ENCODE data around the gene RGS14.
"Not testable (repeated sequence)": the region's sequence is repeated elsewhere in the genome, so short reads cannot be mapped to it uniquely, and the experiment has no call there.

RGS14 gene

GRCh38 chr5:177403792-177404640 lies 46.3 kb downstream of the RGS14 start:
- peak; percentile 75 to 86 (median 80) for DNase-seq

DNA sequence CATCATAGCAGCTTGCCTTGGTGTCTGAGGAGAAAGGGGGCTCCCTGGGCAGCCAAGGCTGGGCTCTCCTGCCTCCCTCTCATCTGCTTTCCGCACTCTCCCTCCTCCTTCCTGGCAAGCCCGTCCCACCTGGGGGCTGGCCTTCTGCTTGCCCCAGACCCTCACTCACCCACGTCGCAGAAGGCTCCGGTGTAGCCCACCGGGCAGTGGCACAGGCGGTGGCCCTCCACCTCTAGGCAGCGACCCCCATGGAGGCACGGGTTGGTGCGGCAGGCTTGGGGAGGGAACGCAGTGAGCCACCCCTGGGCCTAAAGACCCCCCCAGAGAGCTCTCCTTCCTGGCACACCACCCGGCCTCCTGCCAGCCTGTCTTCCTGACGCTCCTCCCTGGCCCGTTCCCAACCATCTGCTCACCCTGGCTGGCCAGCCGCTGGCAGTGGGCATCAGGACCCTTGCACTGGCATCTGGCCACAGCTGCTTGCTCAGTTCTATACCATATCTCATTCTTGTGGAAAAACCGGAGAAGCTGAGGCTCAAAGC lies 47.0 kb downstream of the RGS14 start:
- DNase-seq = no peak

DNA sequence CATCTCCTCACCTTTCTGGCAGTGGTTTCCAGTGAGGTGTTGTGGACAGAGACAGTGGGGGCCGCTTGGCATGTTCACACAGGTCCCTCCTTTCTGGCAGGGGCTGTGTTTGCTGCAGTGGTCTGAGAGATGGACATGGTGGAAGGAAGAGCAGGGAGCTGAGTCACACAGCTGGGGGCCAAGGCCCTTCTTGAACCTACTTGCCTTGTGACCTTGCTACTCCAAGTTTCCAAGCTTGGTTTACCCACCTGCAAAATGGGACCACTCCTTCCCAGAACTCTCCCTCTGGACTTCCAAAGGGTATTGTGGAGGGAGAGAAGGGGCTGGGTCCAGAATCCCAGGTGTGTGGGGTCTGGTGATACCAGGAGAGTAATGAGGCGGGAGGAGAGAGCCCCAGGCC lies 47.6 kb downstream of the RGS14 start:
- DNase-seq = no peak

GRCh38 chr5:177405805-177406204 lies 48.1 kb downstream of the RGS14 start:
- DNase-seq = no peak

DNA sequence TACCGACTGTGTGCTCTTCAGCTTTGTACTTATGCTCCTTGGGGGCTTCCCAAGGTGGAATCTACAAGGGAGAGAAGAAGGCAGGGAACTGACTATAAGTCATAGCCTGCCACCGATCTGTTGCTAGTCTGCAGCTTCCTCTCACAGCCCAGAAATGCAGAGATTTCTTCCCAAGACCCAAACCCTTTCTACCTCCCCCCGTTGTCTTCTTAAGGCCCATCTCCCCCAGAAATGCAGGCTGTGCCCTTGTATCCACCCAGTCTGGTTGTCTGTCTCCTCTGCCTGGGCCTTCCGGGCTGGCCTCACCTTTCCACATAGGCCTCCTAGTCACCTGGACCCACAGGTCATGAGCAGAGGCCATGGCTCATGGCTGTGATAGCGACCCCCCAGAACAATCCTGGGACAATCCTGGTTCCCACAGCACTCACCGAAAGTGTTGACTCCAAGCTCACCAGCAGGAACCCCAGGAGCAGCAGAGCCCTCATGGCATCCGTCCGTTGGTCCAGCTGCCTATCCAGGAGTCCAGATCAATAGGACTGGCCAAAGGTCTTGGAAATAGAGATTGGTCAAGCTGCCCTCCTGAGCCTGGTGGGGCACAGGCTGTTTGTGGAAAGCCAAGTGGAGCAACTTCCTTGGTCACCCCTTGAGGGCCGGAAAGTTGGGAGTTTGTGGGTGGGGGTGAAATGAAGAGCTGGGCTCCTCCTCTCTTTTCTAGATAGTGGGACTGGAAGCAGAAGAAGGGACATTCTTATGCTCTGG lies 51.5 kb downstream of the RGS14 start, which contains the start of gene F12:
Gene F12 (minus strand): TSS at position 522 of the 759 bp plus-strand sequence. CDS start 37 bp downstream, at position 485.
- no peak for DNase-seq

DNA sequence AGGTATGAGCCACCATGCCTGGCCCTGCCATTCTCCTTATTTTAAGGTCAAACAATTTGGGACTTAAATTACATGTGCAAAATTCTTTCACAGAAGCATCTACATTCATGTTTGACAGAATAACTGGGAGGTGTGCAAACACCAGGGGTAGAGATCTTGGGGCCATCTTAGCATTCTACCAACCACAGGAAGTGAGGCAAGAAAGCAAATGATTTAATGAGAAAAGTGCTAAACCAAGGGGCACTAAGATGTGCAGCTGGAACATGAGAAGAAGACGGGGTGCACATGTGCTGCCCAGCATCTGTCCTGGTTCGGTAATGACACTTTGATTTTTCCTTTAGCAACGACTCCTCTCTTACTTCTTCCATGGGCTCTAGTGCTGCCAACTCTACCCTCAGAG lies 52.9 kb downstream of the RGS14 start:
- DNase-seq = peak in 1 of 5 donors; percentile 35

GRCh38 chr5:177412603-177413233 lies 55.0 kb downstream of the RGS14 start:
- peak in 1 of 5 donors; percentile 50 for DNase-seq

- DNase-seq = no peak
These were observed 56.8 kb downstream of the RGS14 start for GRCh38 chr5:177414481-177414880.

- not testable (repeated sequence) for DNase-seq
These were observed 59.4 kb downstream of the RGS14 start for GRCh38 chr5:177417081-177417480.

DNA sequence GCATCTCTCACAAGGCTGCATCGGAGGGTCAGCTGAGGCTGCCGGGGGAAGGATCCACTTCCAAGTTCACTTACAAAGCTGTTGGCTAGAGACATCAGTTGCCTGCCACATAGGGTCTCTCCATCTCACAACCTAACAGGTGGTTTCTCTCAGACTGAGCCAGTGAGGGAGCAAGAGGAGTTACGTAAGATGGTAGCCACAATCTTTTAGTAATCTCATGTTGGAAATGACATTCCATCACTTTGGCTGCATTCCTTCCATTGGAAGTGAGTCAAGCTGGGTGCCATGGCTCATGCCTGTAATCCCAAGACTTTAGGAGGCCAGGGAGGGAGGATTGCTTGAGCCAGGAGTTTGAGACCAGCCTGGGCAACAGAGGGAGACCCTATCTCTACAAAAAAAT lies 61.3 kb downstream of the RGS14 start:
- DNase-seq = no peak

- DNase-seq = not testable (repeated sequence)
These were observed 62.7 kb downstream of the RGS14 start for GRCh38 chr5:177420472-177420871.

- DNase-seq = no peak
These were observed 63.5 kb downstream of the RGS14 start for GRCh38 chr5:177421062-177421798.

Measured in T-helper 1 cell (primary cell).